HepG2 (cell line): ENCODE data around the gene SDC4. TPM values are rescaled to one million over a fixed set of nuclear protein-coding genes. Genes with fewer than 3 reads are reported as not detected.

Experiments used
- CBX5 ChIP-seq: sonication (generic); formaldehyde crosslinking; IDR thresholded peaks from 2 replicates; pipeline ENCODE4 v1.4.0; 2020; ENCODE audit warnings: missing genetic modification reagents, borderline replicate concordance
- HDAC2 ChIP-seq: sonication (generic); formaldehyde crosslinking; IDR thresholded peaks from 2 replicates; pipeline ENCODE4 v1.4.0; 2020; ENCODE audit warnings: missing genetic modification reagents
- JARID2 ChIP-seq: sonication (generic); formaldehyde crosslinking; IDR thresholded peaks from 2 replicates; pipeline ENCODE4 v1.8.1; 2023; ENCODE audit warnings: missing genetic modification reagents, inconsistent platforms; ENCODE audit not compliant: insufficient replicate concordance
- KLF16 ChIP-seq, 2 experiments: sonication (generic) in 1 of 2; formaldehyde crosslinking in 1 of 2; IDR thresholded peaks; 2 replicates each; pipeline versions ENCODE4 v1.6.1 to v1.8.0; 2016 to 2023; ENCODE audit warnings: missing genetic modification reagents in 2 of 2, missing compliant biosample characterization in 1 of 2
- MED8 ChIP-seq: sonication (generic); formaldehyde crosslinking; IDR thresholded peaks from 2 replicates; pipeline ENCODE4 v1.8.1; 2023; ENCODE audit warnings: mild to moderate bottlenecking, missing genetic modification reagents; ENCODE audit not compliant: insufficient replicate concordance
- NFRKB ChIP-seq: fragments of 450-650 bp; IDR thresholded peaks from 2 replicates; pipeline ENCODE4 v1.6.1; 2017
- SIX4 ChIP-seq: sonication (generic); formaldehyde crosslinking; IDR thresholded peaks from 2 replicates; pipeline ENCODE4 v1.4.0; 2020; ENCODE audit warnings: missing genetic modification reagents
- SRY ChIP-seq: sonication (generic); formaldehyde crosslinking; IDR thresholded peaks from 2 replicates; pipeline ENCODE4 v1.8.0; 2022; ENCODE audit warnings: mild to moderate bottlenecking, missing genetic modification reagents
- SSRP1 ChIP-seq: IDR thresholded peaks from 2 replicates; pipeline ENCODE4 v1.6.1; 2016; ENCODE audit warnings: control low read depth
- ZNF225 ChIP-seq: sonication (generic); formaldehyde crosslinking; IDR thresholded peaks from 2 replicates; pipeline ENCODE4 v1.4.0; 2020; ENCODE audit warnings: mild to moderate bottlenecking, missing genetic modification reagents
- ZNF451 ChIP-seq: sonication (generic); formaldehyde crosslinking; IDR thresholded peaks from 2 replicates; pipeline ENCODE4 v1.5.0; 2020; ENCODE audit warnings: mild to moderate bottlenecking, missing genetic modification reagents
- ZSCAN29 ChIP-seq: sonication (generic); formaldehyde crosslinking; conservative IDR thresholded peaks from 2 replicates; pipeline ENCODE4 v1.4.0; 2020; ENCODE audit warnings: mild to moderate bottlenecking, missing genetic modification reagents
- polyA plus RNA-seq, 8 experiments: library from polyadenylated mRNA; depleted of rRNA in 3 of 8; stranded (reverse) in 7 of 8; unstranded in 1 of 8; fragments of >200 nt; fragmentation: Illumina TruSeq in 4 of 8; extraction: Trizol in 4 of 8; gene quantifications; 2 replicates each; pipeline versions ENCODE4 v1.2.1 to v1.2.3, GENCODE V29; 2011 to 2016; ENCODE audit warnings: low read depth in 4 of 8, missing spikeins in 1 of 8, mixed read lengths in 1 of 8; ENCODE audit not compliant: insufficient read depth in 1 of 8
- total RNA-seq, 5 experiments: library from RNA; depleted of rRNA; stranded (reverse); fragments of >200 nt; fragmentation: Illumina TruSeq; extraction: Trizol; gene quantifications; 2 replicates each; pipeline ENCODE4 v1.2.3, GENCODE V29; 2016; ENCODE audit warnings: low read depth in 1 of 5
- TF ChIP-seq, protein P1 (sequence below): sonication (generic); formaldehyde crosslinking; IDR thresholded peaks from 2 replicates; pipeline ENCODE4 v1.5.1; 2020; ENCODE audit warnings: missing genetic modification reagents, mild to moderate bottlenecking, borderline replicate concordance
- TF ChIP-seq, protein P2 (sequence below): sonication (generic); formaldehyde crosslinking; IDR thresholded peaks from 2 replicates; pipeline ENCODE4 v1.4.0; 2020; ENCODE audit warnings: missing genetic modification reagents
- TF ChIP-seq, protein P3 (sequence below): sonication (generic); formaldehyde crosslinking; IDR thresholded peaks from 2 replicates; pipeline ENCODE4 v1.5.0; 2020; ENCODE audit warnings: mild to moderate bottlenecking, missing genetic modification reagents
- TF ChIP-seq, protein P4 (sequence below): IDR thresholded peaks from 2 replicates; pipeline ENCODE4 v1.6.1; 2016; ENCODE audit warnings: low read depth, missing genetic modification reagents, missing compliant biosample characterization
- TF ChIP-seq, protein P5 (sequence below): sonication (generic); formaldehyde crosslinking; IDR thresholded peaks from 2 replicates; pipeline ENCODE4 v1.8.1; 2023; ENCODE audit warnings: mild to moderate bottlenecking, moderate library complexity, missing genetic modification reagents

Gene SDC4
- total and polyA plus RNA-seq, 2 of the 13 experiments (the other 11 are each of a cell fraction or from before 2014, with no cell fraction given) = 49.0 to 65.1 TPM

DNA sequence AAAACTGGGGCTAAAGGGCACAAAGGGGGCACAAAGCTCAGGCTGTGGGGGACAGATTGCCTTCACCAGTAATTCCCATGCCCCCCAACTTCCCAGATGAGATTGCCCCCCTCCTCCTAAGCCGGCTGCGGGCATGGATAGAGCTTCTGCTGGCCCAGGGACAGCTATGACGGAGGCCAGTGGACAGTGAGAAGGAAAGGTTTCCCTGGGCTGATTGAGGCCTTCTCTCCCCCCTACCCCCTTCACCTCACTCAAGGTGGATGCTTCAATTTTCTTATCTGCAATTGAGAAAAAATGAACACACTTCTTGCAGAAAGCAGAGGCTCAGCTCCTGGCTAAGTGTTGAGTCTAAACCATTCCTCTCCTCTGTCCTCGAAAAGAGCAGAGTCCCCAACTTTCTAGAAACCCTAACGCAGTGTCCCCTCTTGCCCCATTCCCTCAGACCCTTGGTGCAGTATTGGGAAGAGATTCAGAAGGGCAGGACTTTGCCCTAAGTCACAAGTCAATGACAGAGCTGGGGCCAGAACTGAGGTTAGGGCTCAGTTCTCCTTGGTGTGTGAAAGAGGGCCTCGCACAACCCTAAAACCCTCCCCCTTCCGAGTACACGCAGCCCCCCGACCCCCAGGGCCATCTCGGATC lies 808 bp downstream of the SDC4 start (continued):
- TF ChIP-seq HDAC2 (CRISPR knock-in tag) (0 out of 2 replicates have a peak, but pooled peaks have one; percentile 1), CBX5 (CRISPR knock-in tag) (no peak), SSRP1 (no peak), SRY (CRISPR knock-in tag) (no peak), ZSCAN29 (CRISPR knock-in tag) (0 out of 2 replicates have a peak, but pooled peaks have one; percentile 51), MED8 (CRISPR knock-in tag) (no peak), JARID2 (CRISPR knock-in tag) (no peak), SIX4 (CRISPR knock-in tag) (no peak), NFRKB (no peak), ZNF225 (CRISPR knock-in tag) (no peak), ZNF451 (no peak; the same call in 1 of the 2 replicates), KLF16 (CRISPR knock-in tag; IDR thresholded peaks at IDR 0.05) (no peak)
- TF ChIP-seq, protein P1, sequence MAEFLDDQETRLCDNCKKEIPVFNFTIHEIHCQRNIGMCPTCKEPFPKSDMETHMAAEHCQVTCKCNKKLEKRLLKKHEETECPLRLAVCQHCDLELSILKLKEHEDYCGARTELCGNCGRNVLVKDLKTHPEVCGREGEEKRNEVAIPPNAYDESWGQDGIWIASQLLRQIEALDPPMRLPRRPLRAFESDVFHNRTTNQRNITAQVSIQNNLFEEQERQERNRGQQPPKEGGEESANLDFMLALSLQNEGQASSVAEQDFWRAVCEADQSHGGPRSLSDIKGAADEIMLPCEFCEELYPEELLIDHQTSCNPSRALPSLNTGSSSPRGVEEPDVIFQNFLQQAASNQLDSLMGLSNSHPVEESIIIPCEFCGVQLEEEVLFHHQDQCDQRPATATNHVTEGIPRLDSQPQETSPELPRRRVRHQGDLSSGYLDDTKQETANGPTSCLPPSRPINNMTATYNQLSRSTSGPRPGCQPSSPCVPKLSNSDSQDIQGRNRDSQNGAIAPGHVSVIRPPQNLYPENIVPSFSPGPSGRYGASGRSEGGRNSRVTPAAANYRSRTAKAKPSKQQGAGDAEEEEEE (CRISPR knock-in tag) = no peak
- TF ChIP-seq, protein P2, sequence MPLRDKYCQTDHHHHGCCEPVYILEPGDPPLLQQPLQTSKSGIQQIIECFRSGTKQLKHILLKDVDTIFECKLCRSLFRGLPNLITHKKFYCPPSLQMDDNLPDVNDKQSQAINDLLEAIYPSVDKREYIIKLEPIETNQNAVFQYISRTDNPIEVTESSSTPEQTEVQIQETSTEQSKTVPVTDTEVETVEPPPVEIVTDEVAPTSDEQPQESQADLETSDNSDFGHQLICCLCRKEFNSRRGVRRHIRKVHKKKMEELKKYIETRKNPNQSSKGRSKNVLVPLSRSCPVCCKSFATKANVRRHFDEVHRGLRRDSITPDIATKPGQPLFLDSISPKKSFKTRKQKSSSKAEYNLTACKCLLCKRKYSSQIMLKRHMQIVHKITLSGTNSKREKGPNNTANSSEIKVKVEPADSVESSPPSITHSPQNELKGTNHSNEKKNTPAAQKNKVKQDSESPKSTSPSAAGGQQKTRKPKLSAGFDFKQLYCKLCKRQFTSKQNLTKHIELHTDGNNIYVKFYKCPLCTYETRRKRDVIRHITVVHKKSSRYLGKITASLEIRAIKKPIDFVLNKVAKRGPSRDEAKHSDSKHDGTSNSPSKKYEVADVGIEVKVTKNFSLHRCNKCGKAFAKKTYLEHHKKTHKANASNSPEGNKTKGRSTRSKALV (CRISPR knock-in tag) = no peak
- TF ChIP-seq, protein P3, sequence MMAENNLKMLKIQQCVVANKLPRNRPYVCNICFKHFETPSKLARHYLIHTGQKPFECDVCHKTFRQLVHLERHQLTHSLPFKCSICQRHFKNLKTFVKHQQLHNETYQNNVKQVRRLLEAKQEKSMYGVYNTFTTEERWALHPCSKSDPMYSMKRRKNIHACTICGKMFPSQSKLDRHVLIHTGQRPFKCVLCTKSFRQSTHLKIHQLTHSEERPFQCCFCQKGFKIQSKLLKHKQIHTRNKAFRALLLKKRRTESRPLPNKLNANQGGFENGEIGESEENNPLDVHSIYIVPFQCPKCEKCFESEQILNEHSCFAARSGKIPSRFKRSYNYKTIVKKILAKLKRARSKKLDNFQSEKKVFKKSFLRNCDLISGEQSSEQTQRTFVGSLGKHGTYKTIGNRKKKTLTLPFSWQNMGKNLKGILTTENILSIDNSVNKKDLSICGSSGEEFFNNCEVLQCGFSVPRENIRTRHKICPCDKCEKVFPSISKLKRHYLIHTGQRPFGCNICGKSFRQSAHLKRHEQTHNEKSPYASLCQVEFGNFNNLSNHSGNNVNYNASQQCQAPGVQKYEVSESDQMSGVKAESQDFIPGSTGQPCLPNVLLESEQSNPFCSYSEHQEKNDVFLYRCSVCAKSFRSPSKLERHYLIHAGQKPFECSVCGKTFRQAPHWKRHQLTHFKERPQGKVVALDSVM = no peak
- TF ChIP-seq, protein P4, sequence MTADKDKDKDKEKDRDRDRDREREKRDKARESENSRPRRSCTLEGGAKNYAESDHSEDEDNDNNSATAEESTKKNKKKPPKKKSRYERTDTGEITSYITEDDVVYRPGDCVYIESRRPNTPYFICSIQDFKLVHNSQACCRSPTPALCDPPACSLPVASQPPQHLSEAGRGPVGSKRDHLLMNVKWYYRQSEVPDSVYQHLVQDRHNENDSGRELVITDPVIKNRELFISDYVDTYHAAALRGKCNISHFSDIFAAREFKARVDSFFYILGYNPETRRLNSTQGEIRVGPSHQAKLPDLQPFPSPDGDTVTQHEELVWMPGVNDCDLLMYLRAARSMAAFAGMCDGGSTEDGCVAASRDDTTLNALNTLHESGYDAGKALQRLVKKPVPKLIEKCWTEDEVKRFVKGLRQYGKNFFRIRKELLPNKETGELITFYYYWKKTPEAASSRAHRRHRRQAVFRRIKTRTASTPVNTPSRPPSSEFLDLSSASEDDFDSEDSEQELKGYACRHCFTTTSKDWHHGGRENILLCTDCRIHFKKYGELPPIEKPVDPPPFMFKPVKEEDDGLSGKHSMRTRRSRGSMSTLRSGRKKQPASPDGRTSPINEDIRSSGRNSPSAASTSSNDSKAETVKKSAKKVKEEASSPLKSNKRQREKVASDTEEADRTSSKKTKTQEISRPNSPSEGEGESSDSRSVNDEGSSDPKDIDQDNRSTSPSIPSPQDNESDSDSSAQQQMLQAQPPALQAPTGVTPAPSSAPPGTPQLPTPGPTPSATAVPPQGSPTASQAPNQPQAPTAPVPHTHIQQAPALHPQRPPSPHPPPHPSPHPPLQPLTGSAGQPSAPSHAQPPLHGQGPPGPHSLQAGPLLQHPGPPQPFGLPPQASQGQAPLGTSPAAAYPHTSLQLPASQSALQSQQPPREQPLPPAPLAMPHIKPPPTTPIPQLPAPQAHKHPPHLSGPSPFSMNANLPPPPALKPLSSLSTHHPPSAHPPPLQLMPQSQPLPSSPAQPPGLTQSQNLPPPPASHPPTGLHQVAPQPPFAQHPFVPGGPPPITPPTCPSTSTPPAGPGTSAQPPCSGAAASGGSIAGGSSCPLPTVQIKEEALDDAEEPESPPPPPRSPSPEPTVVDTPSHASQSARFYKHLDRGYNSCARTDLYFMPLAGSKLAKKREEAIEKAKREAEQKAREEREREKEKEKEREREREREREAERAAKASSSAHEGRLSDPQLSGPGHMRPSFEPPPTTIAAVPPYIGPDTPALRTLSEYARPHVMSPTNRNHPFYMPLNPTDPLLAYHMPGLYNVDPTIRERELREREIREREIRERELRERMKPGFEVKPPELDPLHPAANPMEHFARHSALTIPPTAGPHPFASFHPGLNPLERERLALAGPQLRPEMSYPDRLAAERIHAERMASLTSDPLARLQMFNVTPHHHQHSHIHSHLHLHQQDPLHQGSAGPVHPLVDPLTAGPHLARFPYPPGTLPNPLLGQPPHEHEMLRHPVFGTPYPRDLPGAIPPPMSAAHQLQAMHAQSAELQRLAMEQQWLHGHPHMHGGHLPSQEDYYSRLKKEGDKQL (CRISPR knock-in tag) = no peak
- TF ChIP-seq, protein P5, sequence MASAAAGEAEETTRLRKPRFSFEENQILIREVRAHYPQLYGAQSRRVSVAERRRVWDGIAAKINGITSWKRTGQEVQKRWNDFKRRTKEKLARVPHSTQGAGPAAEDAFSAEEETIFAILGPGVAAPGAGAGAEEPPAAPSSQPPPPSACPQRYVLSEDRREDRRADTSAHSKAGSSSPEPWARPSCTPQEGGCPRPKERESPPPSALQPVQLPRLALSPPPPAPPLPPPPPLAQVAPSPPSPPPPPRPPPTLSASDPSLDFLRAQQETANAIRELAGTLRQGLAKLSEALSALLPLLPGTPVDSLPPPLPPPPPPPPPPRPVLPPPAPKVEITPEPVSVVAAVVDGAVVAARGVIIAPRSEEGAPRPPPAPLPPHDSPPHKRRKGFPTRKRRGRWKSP (CRISPR knock-in tag) = no peak
